Measurements from ENCODE around the gene SYNPO2.
"Not testable (repeated sequence)": the region's sequence is repeated elsewhere in the genome, so short reads cannot be mapped to it uniquely, and the experiment has no call there.

Gene SYNPO2

GRCh38 chr4:119059221-119059620 lies 170.6 kb downstream of the SYNPO2 start:
- no peak overlapping the region for H3K27ac Mint-ChIP-seq

GRCh38 chr4:119067125-119067524 lies 178.5 kb downstream of the SYNPO2 start:
- not testable (repeated sequence) for H3K27ac Mint-ChIP-seq, H3K4me3 Mint-ChIP-seq, H3K9me3 Mint-ChIP-seq, H3K36me3 Mint-ChIP-seq, H3K4me1 Mint-ChIP-seq
- peaks cover 10% of the 10 kb centered on the region for H3K27me3 Mint-ChIP-seq

More at GRCh38 chr4:119059221-119059620, 170.6 kb downstream of the SYNPO2 start:
- H3K9me3 Mint-ChIP-seq = no peaks in the 10 kb centered on the region
- no peaks in the 10 kb centered on the region for H3K4me1 Mint-ChIP-seq
- no peak overlapping the region for H3K4me3 Mint-ChIP-seq
- H3K27me3 Mint-ChIP-seq = no peaks in the 10 kb centered on the region
- H3K36me3 Mint-ChIP-seq = no peaks in the 10 kb centered on the region

GRCh38 chr4:119067670-119068360 lies 179.2 kb downstream of the SYNPO2 start:
- not testable (repeated sequence) for H3K36me3 Mint-ChIP-seq, H3K4me1 Mint-ChIP-seq, H3K9me3 Mint-ChIP-seq, H3K4me3 Mint-ChIP-seq, H3K27ac Mint-ChIP-seq
- peaks cover 12% of the 10 kb centered on the region for H3K27me3 Mint-ChIP-seq

DNA sequence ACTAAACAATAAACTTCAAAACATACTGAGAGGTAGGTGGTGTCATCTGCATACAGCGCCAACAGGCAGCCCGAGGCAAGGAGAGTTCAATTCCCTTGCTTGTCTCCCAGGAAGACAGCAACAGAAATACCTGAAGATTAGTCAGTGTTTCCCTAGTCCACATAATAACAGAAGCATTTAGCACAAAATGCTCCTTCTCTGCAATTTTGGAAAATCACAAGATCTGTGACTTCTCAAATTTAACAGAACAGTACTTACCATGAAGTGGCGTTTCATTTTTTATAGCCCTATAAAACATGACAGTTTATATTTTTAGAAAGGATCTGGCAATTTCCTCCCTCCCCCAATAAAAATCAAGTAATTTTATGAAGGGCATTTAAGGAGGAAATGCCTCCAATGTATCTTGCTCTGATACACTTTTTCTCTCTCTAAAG lies 179.9 kb downstream of the SYNPO2 start:
- no peak overlapping the region for H3K4me3 Mint-ChIP-seq
- H3K36me3 Mint-ChIP-seq = no peaks in the 10 kb centered on the region
- H3K27me3 Mint-ChIP-seq = peaks cover 15% of the 10 kb centered on the region
- no peak overlapping the region for H3K27ac Mint-ChIP-seq
- H3K9me3 Mint-ChIP-seq = peaks cover 6% of the 10 kb centered on the region
- H3K4me1 Mint-ChIP-seq = no peaks in the 10 kb centered on the region

DNA sequence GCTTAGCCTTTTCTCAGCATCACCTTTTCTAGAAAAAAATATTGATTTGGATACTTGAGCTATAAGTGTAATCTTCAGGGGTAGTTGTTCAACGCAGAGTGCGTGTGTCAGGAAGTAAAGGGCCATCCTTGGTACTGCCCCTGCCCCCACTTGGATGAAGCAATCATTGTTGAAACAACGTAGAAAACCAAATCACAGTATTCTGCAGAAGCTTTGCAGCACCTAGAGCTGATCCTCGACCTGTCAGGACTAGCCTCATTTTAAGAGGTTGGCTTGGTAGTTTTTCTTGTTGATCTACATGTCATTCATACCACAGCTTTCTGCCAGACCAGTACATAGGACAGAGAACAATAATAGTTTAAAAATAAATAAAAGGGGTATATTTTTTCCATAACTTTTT lies 181.6 kb downstream of the SYNPO2 start:
- Mint-ChIP-seq H3K36me3 (no peaks in the 10 kb centered on the region), H3K27ac (no peak overlapping the region), H3K4me1 (no peaks in the 10 kb centered on the region), H3K27me3 (peaks cover 12% of the 10 kb centered on the region), H3K4me3 (no peak overlapping the region), H3K9me3 (peaks cover 6% of the 10 kb centered on the region)

GRCh38 chr4:119080721-119081541 lies 192.3 kb downstream of the SYNPO2 start:
- no peaks in the 10 kb centered on the region for H3K4me1 Mint-ChIP-seq
- H3K36me3 Mint-ChIP-seq = no peaks in the 10 kb centered on the region
- H3K27me3 Mint-ChIP-seq = no peaks in the 10 kb centered on the region
- no peak overlapping the region for H3K4me3 Mint-ChIP-seq
- no peaks in the 10 kb centered on the region for H3K9me3 Mint-ChIP-seq
- no peak overlapping the region for H3K27ac Mint-ChIP-seq

- Mint-ChIP-seq H3K27ac (no peak overlapping the region), H3K36me3 (no peaks in the 10 kb centered on the region), H3K4me1 (no peaks in the 10 kb centered on the region), H3K4me3 (no peak overlapping the region), H3K9me3 (no peaks in the 10 kb centered on the region), H3K27me3 (no peaks in the 10 kb centered on the region)
Measured at GRCh38 chr4:119081542-119081859, 192.8 kb downstream of the SYNPO2 start.

DNA sequence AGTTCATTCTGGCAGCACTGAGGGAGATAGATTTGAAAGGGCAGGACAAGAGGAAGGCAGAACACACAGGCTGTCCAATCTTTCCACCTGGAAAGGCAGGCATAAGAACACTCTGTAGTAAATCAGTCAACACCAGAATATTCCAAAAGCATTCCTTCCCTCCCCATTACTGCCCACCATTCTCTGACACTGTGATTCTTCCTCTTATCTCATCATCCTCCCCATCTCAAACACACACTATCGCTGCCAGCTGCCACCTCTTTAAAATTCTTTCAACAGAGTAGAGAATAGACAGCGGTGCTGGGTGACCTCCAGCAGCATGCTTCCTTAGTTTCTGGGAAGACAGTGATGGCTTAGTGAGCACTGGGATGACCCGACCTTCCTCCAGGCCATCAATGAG lies 193.3 kb downstream of the SYNPO2 start:
- Mint-ChIP-seq H3K27me3 (no peaks in the 10 kb centered on the region), H3K36me3 (no peaks in the 10 kb centered on the region), H3K4me1 (no peaks in the 10 kb centered on the region), H3K27ac (no peak overlapping the region), H3K9me3 (no peaks in the 10 kb centered on the region), H3K4me3 (no peak overlapping the region)

- no peaks in the 10 kb centered on the region for H3K4me1 Mint-ChIP-seq
- no peak overlapping the region for H3K4me3 Mint-ChIP-seq
- H3K36me3 Mint-ChIP-seq = no peaks in the 10 kb centered on the region
- no peaks in the 10 kb centered on the region for H3K27me3 Mint-ChIP-seq
- H3K27ac Mint-ChIP-seq = no peak overlapping the region
- no peaks in the 10 kb centered on the region for H3K9me3 Mint-ChIP-seq
Measured at GRCh38 chr4:119082661-119083060, 194.0 kb downstream of the SYNPO2 start.

- Mint-ChIP-seq H3K4me3 (no peak overlapping the region), H3K36me3 (no peaks in the 10 kb centered on the region), H3K27me3 (no peaks in the 10 kb centered on the region), H3K9me3 (no peaks in the 10 kb centered on the region), H3K4me1 (no peaks in the 10 kb centered on the region), H3K27ac (no peak overlapping the region)
Measured at GRCh38 chr4:119084513-119084912, 195.9 kb downstream of the SYNPO2 start.

DNA sequence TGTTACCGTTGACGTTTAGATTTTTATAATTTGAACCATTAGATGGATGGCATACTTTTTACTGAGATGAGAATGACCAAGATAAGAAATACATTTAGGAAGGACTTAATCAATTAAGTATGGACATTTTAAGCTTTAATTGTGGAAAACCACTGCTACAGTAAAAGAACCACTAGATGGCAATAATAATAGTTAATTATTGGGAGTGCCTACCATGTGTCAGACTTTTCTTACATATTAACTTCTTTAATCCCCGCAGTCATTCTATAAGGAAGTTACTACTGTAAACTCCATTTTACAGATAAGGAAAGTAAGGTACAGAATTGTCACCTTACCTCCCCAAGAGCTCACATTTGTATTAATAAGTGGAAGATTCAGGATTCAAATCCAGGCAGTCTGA lies 198.5 kb downstream of the SYNPO2 start:
- Mint-ChIP-seq H3K4me1 (no peaks in the 10 kb centered on the region), H3K9me3 (no peaks in the 10 kb centered on the region), H3K36me3 (no peaks in the 10 kb centered on the region), H3K27me3 (no peaks in the 10 kb centered on the region), H3K27ac (no peak overlapping the region), H3K4me3 (no peak overlapping the region)

DNA sequence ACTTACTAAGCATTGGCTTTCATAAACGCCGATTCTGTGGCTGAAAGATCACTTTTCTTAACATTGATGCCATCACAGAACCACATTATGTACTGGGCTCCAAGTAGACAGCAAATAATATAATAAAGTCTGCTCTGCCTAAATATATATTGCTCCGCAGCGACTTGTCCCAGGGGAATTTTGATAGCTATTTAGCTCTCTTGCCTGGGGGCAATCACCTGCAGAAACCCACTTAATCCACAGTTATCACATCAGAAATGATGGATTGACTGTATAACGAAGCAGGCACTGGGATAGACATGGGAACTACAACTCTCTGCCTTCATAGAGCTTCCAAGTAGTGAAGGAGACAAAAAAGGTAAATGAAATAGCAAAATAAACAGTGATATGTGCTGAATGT lies 199.0 kb downstream of the SYNPO2 start:
- H3K4me1 Mint-ChIP-seq = no peaks in the 10 kb centered on the region
- no peak overlapping the region for H3K27ac Mint-ChIP-seq
- H3K27me3 Mint-ChIP-seq = no peaks in the 10 kb centered on the region
- H3K9me3 Mint-ChIP-seq = no peaks in the 10 kb centered on the region
- H3K4me3 Mint-ChIP-seq = no peak overlapping the region
- H3K36me3 Mint-ChIP-seq = no peaks in the 10 kb centered on the region

- Mint-ChIP-seq H3K4me1 (peaks cover 4% of the 10 kb centered on the region), H3K4me3 (no peak overlapping the region), H3K36me3 (no peaks in the 10 kb centered on the region), H3K9me3 (no peaks in the 10 kb centered on the region), H3K27ac (no peak overlapping the region), H3K27me3 (peaks cover 1% of the 10 kb centered on the region)
Measured at GRCh38 chr4:119093042-119093827, 204.6 kb downstream of the SYNPO2 start.

DNA sequence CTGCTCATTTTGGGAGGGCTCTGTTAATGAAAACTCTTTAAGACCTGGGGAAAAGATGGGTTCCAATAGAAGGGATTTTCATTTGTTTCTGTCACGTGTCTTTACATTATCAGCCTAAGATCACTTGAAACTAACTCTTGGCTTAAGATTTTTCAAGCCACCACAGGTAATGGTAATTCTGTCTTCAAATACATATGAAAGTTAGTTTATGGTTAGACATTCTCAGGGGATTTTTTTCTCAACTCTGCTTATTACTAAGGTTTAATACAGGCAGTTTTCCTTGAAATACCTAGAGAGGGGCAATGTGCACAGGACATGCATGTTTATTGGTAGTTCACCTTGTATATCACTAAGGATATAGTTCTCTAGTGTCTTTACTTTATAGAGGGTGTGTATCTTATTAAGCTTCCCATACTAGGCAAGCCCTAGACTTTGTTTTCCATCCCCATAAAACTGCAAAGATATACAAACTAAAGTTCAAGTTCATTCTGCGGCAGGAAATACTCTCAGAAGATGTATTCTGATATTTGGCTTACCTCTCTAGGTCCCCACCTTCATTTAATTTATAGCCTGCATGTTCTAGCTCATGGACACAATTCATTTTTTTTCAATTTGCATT lies 208.7 kb downstream of the SYNPO2 start:
- H3K4me3 Mint-ChIP-seq = no peak overlapping the region
- no peak overlapping the region for H3K27ac Mint-ChIP-seq
- H3K9me3 Mint-ChIP-seq = no peaks in the 10 kb centered on the region
- no peaks in the 10 kb centered on the region for H3K36me3 Mint-ChIP-seq
- peaks cover 4% of the 10 kb centered on the region for H3K4me1 Mint-ChIP-seq
- H3K27me3 Mint-ChIP-seq = peaks cover 3% of the 10 kb centered on the region

- H3K27ac Mint-ChIP-seq = no peak overlapping the region
- no peak overlapping the region for H3K4me3 Mint-ChIP-seq
- H3K36me3 Mint-ChIP-seq = no peaks in the 10 kb centered on the region
- peaks cover 3% of the 10 kb centered on the region for H3K27me3 Mint-ChIP-seq
- no peaks in the 10 kb centered on the region for H3K9me3 Mint-ChIP-seq
- H3K4me1 Mint-ChIP-seq = peaks cover 4% of the 10 kb centered on the region
Measured at GRCh38 chr4:119098306-119098705, 209.7 kb downstream of the SYNPO2 start.
